ENCODE data around the gene OLA1.

DNA sequence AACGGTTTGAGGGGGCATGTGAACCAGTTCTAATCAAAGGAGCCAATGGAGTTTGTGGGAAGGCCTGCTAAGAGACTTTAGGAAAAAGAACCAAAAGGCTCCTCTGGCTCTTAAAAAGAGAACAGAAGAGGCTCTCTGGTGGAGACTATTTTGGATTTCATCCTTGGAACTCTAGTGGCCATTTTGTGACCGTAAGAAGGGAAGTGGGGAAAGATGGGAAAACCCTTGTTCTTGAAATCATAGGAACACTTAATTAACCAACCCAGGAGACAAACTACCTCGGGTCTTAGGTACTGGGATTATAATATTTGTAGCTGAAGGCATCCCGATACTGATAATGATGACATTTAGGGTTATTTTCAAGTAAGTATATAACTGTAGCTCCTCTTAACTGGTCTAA, 157.9 kb downstream of the OLA1 start:
- TF ChIP-seq, protein P1, sequence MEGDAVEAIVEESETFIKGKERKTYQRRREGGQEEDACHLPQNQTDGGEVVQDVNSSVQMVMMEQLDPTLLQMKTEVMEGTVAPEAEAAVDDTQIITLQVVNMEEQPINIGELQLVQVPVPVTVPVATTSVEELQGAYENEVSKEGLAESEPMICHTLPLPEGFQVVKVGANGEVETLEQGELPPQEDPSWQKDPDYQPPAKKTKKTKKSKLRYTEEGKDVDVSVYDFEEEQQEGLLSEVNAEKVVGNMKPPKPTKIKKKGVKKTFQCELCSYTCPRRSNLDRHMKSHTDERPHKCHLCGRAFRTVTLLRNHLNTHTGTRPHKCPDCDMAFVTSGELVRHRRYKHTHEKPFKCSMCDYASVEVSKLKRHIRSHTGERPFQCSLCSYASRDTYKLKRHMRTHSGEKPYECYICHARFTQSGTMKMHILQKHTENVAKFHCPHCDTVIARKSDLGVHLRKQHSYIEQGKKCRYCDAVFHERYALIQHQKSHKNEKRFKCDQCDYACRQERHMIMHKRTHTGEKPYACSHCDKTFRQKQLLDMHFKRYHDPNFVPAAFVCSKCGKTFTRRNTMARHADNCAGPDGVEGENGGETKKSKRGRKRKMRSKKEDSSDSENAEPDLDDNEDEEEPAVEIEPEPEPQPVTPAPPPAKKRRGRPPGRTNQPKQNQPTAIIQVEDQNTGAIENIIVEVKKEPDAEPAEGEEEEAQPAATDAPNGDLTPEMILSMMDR (IDR thresholded peaks at IDR 0.05): no peak
- no peak for TF ChIP-seq POLR2A (IDR thresholded peaks at IDR 0.05)
